ENCODE measurements around the gene SUMO1. TPM values are rescaled to one million over a fixed set of nuclear protein-coding genes. Genes with fewer than 3 reads are reported as not detected.

The SUMO1 gene
- total and polyA plus RNA-seq, 7 donors, result 56.2 to 191 (median 90.3) TPM

DNA sequence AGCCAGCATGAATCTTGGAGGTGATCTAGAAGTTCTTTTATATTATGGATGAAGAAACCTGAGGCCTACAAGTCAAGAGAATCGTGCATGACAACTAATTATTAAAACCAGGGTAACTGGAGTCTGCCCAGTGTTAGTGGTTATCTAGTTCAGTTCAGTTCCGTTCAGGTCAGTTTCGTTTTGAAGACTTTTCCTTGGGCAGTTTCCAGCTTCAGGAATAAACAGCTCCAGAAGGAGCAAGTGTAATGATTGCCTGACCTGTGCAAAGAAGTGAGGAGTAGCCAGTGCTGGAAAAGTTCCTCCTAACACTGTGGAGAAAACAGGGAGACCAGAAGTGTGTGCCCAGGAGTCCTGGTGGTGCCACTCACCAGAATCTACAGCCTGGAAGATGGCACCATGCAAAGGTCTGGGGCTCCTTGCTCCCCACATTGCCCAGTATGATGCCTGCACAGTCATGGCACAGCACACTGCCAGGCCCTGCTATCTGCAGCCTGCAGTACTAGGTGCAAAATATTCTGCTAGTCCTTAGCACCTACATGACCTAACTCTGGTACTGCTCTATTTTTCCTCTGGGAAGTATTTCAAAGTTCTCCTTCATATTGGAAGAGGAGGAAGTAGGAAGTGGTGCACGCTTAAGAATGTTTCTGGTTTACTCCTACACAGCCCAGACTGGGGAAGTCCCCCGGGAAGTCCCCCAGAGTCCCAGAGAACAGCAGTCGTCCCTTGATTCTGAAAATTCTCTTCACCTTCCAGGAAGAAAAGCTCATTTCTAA, 65.8 kb downstream of the SUMO1 start:
- TF ChIP-seq, protein P1, sequence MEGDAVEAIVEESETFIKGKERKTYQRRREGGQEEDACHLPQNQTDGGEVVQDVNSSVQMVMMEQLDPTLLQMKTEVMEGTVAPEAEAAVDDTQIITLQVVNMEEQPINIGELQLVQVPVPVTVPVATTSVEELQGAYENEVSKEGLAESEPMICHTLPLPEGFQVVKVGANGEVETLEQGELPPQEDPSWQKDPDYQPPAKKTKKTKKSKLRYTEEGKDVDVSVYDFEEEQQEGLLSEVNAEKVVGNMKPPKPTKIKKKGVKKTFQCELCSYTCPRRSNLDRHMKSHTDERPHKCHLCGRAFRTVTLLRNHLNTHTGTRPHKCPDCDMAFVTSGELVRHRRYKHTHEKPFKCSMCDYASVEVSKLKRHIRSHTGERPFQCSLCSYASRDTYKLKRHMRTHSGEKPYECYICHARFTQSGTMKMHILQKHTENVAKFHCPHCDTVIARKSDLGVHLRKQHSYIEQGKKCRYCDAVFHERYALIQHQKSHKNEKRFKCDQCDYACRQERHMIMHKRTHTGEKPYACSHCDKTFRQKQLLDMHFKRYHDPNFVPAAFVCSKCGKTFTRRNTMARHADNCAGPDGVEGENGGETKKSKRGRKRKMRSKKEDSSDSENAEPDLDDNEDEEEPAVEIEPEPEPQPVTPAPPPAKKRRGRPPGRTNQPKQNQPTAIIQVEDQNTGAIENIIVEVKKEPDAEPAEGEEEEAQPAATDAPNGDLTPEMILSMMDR (IDR thresholded peaks at IDR 0.05), result no peak
- no peak for TF ChIP-seq POLR2A (IDR thresholded peaks at IDR 0.05)
- TF ChIP-seq POLR2AphosphoS5 (IDR thresholded peaks at IDR 0.05), result no peak
- TF ChIP-seq EP300 (IDR thresholded peaks at IDR 0.05), result no peak
- DNase-seq, result no peak
- 49 to 56% methylated on average over 6 of the region's 6 CpGs for WGBS, 2 donors
- intact Hi-C loops (cut with DNase I), result no loop called here
- H3K27ac ChIP-seq, result peak overlapping the region; percentile 7 to 77 (median 76)
- no peaks in the 10 kb centered on the region for H3K36me3 ChIP-seq
- H3K4me1 ChIP-seq, result peaks cover 0 to 22% (median 18%) of the 10 kb centered on the region in 4 donors
- H3K27me3 ChIP-seq, result no peaks in the 10 kb centered on the region
- no peak overlapping the region for H3K4me3 ChIP-seq
- H3K9me3 ChIP-seq, result no peaks in the 10 kb centered on the region

DNA sequence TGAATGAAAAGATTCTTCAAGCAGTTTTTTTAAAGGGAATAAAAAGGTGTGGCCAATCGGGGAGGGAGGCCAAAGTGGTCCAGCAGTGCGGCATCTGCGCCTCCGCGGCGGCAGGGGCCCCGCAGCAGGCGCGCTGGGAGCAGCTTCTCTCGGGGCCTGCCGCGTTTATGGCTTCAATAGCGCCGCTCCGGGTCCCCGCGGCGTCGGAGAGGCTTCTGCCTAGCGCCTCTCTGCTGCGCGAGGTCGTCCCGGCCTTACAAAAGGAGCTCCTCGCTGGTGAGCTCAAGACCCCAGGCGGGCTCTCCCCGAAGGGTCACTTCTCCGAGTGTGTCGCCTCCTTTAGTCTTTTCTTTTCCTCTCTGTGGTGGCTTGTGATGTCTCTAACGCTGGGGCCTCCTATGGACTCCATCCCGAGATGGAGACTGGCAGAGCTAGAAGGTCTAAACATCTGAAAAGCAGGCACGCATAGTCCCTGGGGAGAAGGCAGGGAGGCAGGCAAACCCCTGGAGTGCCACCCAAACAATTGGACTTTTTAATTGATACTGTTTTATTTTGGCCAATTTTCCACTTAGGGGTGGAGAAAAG, 67.1 kb downstream of the SUMO1 start:
- Histone ChIP-seq H3K27me3 (no peaks in the 10 kb centered on the region), H3K36me3 (no peaks in the 10 kb centered on the region), H3K9me3 (no peaks in the 10 kb centered on the region), H3K27ac (peak overlapping the region in 3 of 4 donors; percentile 76 to 77 (median 76)), H3K4me3 (peak overlapping the region in 3 of 4 donors; percentile 17 to 45 (median 41)), H3K4me1 (peaks cover 0 to 22% (median 18%) of the 10 kb centered on the region in 4 donors)
- TF ChIP-seq EP300 (IDR thresholded peaks at IDR 0.05) (no peak), POLR2AphosphoS5 (IDR thresholded peaks at IDR 0.05) (no peak), POLR2A (IDR thresholded peaks at IDR 0.05) (no peak)
- TF ChIP-seq, protein P1 (IDR thresholded peaks at IDR 0.05), result no peak
- 16 to 19% methylated on average over 32 of the region's 32 CpGs for WGBS, 2 donors
- DNase-seq, result no peak
- intact Hi-C loops (cut with DNase I), result no loop called here

DNA sequence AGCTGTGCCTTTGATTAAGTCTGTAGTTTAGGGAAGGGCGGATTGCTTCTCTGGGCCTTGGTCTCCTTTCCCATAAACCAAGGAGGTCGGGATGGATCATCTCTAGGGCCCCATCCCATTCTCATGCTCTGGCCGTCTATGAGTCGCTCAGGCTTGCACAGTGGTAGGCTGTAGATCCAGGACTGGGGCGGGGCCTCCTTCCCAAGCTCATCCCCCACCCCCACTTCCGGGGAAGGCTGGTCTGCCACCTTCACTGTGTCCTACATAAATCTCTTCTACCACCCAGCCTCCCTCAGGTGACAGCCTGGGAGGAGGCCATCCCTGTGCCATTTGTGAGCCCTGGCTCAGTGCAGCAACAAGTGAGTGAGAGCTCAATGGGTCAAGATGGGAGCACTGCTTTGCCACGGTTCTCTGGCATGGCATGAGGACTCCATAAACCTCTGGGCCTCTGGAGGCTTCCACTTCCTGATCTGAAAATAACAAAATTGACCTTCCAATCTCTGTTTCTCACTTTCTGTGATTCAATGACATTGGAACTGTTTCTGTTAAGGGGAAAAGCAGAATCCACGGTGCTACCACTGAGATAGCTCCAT, 68.5 kb downstream of the SUMO1 start:
- DNase-seq, result no peak
- Histone ChIP-seq H3K36me3 (no peaks in the 10 kb centered on the region), H3K4me3 (no peak overlapping the region), H3K27me3 (no peaks in the 10 kb centered on the region), H3K9me3 (no peaks in the 10 kb centered on the region), H3K27ac (no peak overlapping the region), H3K4me1 (peaks cover 0 to 22% (median 18%) of the 10 kb centered on the region in 4 donors)
- 90 to 92% methylated on average over 8 of the region's 8 CpGs for WGBS, 2 donors
- TF ChIP-seq POLR2A (IDR thresholded peaks at IDR 0.05) (no peak), EP300 (IDR thresholded peaks at IDR 0.05) (no peak), POLR2AphosphoS5 (IDR thresholded peaks at IDR 0.05) (no peak)
- TF ChIP-seq, protein P1 (IDR thresholded peaks at IDR 0.05), result no peak
- intact Hi-C loops (cut with DNase I), result no loop called here

DNA sequence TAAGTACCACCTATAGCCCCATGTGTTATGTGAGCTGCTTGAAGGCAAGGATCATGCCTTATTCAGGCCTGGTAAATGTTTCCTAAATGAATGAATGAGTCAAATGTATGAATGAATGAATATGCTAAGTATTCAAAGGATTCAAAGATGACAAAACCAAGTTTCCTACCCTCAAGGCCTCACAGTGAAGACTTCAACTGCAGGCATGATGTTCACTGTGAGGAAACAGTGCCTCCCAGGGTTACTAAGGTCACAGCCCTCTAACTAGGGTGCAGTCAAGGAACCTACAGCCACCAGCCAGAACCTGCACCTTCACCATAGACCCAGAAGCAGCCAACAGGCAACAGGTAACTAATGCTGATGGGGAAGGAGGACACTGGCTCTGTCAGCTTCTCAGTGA, 69.3 kb downstream of the SUMO1 start:
- no peak for DNase-seq
- Histone ChIP-seq H3K27ac (no peak overlapping the region), H3K36me3 (no peaks in the 10 kb centered on the region), H3K27me3 (no peaks in the 10 kb centered on the region), H3K9me3 (no peaks in the 10 kb centered on the region), H3K4me3 (no peak overlapping the region), H3K4me1 (peaks cover 0 to 22% (median 18%) of the 10 kb centered on the region in 4 donors)
- no peak for TF ChIP-seq POLR2AphosphoS5 (IDR thresholded peaks at IDR 0.05)
- TF ChIP-seq, protein P1 (IDR thresholded peaks at IDR 0.05), result no peak
- intact Hi-C loops (cut with DNase I), result no loop called here
